Peyer's patch (tissue), 4 donors: ENCODE measurements around the gene AGO1.
"Not testable (repeated sequence)": the region's sequence is repeated elsewhere in the genome, so short reads cannot be mapped to it uniquely, and the experiment has no call there.

ENCODE experiments used
- POLR2A ChIP-seq, 2 donors: fragments of 450-650 bp; IDR thresholded peaks; one replicate each; pipeline ENCODE4 v1.5.1; 2017; ENCODE audit warnings: antibody characterized with exemption in 2 of 2, mild to moderate bottlenecking in 2 of 2, moderate library complexity in 2 of 2
- TF ChIP-seq, protein P1 (sequence below), 6 experiments: fragments of 450-650 bp in 4 of 6; fragments of 200-600 bp in 2 of 6; sonication (generic) in 1 of 6; IDR thresholded peaks; one replicate each; pipeline ENCODE4 v1.5.1; 2017 to 2019; ENCODE audit warnings: antibody characterized with exemption in 6 of 6, mild to moderate bottlenecking in 3 of 6, moderate library complexity in 1 of 6

DNA sequence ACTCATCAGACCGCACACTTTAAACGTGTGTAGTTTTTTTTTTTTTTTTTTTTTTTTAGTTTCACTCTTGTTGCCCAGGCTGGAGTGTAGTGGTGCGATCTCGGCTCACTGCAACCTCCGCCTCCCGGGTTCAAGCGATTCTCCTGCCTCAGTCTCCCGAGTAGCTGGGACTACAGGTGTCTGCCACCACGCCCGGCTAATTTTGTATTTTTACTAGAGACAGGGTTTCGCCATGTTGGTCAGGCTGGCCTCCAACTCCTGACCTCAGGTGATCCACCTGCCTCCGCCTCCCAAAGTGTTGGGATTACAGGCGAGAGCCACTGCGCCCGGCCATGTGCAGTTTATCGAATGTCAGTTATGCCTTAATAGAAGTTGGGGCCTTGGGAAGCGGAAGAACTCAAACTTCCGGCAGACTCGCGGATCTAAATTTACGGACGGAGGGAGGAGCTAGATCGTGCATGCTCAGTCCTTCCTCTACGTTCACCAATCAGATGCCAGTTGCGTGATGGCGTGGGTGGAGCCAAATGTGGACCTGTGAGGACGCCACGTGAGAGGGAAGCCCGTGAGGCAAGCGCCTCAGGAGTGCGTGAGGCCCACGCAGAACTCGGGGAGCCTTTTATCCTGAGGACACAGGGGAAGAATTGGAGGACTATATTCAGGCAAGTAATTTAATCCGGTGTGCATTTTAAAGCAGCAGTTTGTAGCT lies 13.6 kb upstream of the AGO1 start:
- TF ChIP-seq, protein P1, sequence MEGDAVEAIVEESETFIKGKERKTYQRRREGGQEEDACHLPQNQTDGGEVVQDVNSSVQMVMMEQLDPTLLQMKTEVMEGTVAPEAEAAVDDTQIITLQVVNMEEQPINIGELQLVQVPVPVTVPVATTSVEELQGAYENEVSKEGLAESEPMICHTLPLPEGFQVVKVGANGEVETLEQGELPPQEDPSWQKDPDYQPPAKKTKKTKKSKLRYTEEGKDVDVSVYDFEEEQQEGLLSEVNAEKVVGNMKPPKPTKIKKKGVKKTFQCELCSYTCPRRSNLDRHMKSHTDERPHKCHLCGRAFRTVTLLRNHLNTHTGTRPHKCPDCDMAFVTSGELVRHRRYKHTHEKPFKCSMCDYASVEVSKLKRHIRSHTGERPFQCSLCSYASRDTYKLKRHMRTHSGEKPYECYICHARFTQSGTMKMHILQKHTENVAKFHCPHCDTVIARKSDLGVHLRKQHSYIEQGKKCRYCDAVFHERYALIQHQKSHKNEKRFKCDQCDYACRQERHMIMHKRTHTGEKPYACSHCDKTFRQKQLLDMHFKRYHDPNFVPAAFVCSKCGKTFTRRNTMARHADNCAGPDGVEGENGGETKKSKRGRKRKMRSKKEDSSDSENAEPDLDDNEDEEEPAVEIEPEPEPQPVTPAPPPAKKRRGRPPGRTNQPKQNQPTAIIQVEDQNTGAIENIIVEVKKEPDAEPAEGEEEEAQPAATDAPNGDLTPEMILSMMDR (IDR thresholded peaks at IDR 0.05): not testable (repeated sequence)
- TF ChIP-seq POLR2A (IDR thresholded peaks at IDR 0.05): not testable (repeated sequence)
